B cell (primary cell): ENCODE results near the gene CRYBG3. TPM values are rescaled to one million over a fixed set of nuclear protein-coding genes. Genes with fewer than 3 reads are reported as not detected.

Source experiments
- ATAC-seq: fragments of 200-7000 bp; cut with Tn5 transposase; one replicate; pipeline ENCODE4 v1.10.0; 2021; ENCODE audit warnings: low read depth, mild to moderate bottlenecking, moderate number of reproducible peaks, moderate library complexity
- CTCF ChIA-PET: fragments of 350-600 bp; sonication (Branson Sonifier 250); formaldehyde crosslinking; loops from one replicate; lab custom pipeline; 2021; ENCODE audit warnings: antibody characterized with exemption, inconsistent platforms; lab: Charles Lee
- POLR2A ChIA-PET: fragments of 350-600 bp; sonication (Branson Sonifier 250); formaldehyde crosslinking; loops from one replicate; lab custom pipeline; 2021; ENCODE audit warnings: antibody characterized with exemption; lab: Charles Lee
- DNase-seq: peaks from one replicate; pipeline ENCODE4 v3.0.0; 2013
- H2AFZ ChIP-seq: 2 replicates; pipeline ENCODE4 v1.6.1; 2012; ENCODE audit warnings: mild to moderate bottlenecking, low read depth, low read length; ENCODE audit not compliant: insufficient read depth, poor library complexity, severe bottlenecking
- H3K27ac ChIP-seq, 2 donors: 1 replicate in 1 of 2; 2 replicates in 1 of 2; pipeline ENCODE4 v1.5.1; 2012 to 2013; ENCODE audit warnings: low read length in 2 of 2, mild to moderate bottlenecking in 2 of 2, moderate library complexity in 1 of 2
- H3K27me3 ChIP-seq, 4 experiments: fragments of 200-600 bp in 1 of 4; sonication (generic) in 1 of 4; replicated peaks in 1 of 4; 1 replicate in 2 of 4; 2 replicates in 2 of 4; pipeline versions ENCODE4 v1.6.1 to v1.7.0; 2013 to 2016; ENCODE audit warnings: low read length in 3 of 4, mild to moderate bottlenecking in 2 of 4, mixed read lengths in 1 of 4, moderate library complexity in 1 of 4; ENCODE audit not compliant: insufficient read depth in 4 of 4, control insufficient read depth in 3 of 4; ENCODE audit errors: control extremely low read depth in 1 of 4
- H3K36me3 ChIP-seq, 2 experiments: replicated peaks in 1 of 2; 1 replicate in 1 of 2; 2 replicates in 1 of 2; pipeline versions ENCODE4 v1.6.1 to v1.7.1; 2013; ENCODE audit warnings: low read length in 1 of 2; ENCODE audit not compliant: insufficient read depth in 2 of 2, control insufficient read depth in 1 of 2; ENCODE audit errors: control extremely low read depth in 1 of 2, extremely low read depth in 1 of 2
- H3K4me1 ChIP-seq, 2 donors: fragments of 200-600 bp in 1 of 2; sonication (generic) in 1 of 2; 1 replicate in 1 of 2; 2 replicates in 1 of 2; pipeline versions ENCODE4 v1.5.1 to v1.6.1; 2013 to 2017; ENCODE audit warnings: low read length in 2 of 2; ENCODE audit not compliant: control insufficient read depth in 2 of 2, insufficient read depth in 2 of 2
- H3K4me2 ChIP-seq: replicated peaks from 2 replicates; pipeline ENCODE3; 2012; ENCODE audit warnings: mild to moderate bottlenecking, low read depth, low read length; ENCODE audit not compliant: poor library complexity, severe bottlenecking
- H3K4me3 ChIP-seq, 5 experiments: fragments of 200-600 bp in 1 of 5; sonication (generic) in 1 of 5; 1 replicate in 3 of 5; 2 replicates in 2 of 5; pipeline versions ENCODE4 v1.5.1 to v1.7.0; 2011 to 2016; ENCODE audit warnings: low read length in 4 of 5, mild to moderate bottlenecking in 4 of 5, low read depth in 2 of 5, control low read depth in 1 of 5, moderate library complexity in 1 of 5; ENCODE audit not compliant: insufficient read depth in 1 of 5; ENCODE audit errors: control extremely low read depth in 1 of 5, extremely low read depth in 1 of 5
- H3K79me2 ChIP-seq: fragments of 200-600 bp; sonication (generic); one replicate; pipeline ENCODE4 v1.6.0; 2016; ENCODE audit warnings: low read length; ENCODE audit not compliant: control insufficient read depth, insufficient read depth
- H3K9ac ChIP-seq: fragments of 200-600 bp; sonication (generic); 2 replicates; pipeline ENCODE4 v1.6.1; 2017; ENCODE audit warnings: mild to moderate bottlenecking, low read length, moderate library complexity
- H3K9me3 ChIP-seq, 3 donors: one replicate each; pipeline versions ENCODE4 v1.6.1 to v1.7.1; 2013; ENCODE audit warnings: low read length in 2 of 3; ENCODE audit not compliant: control insufficient read depth in 2 of 3, insufficient read depth in 1 of 3; ENCODE audit errors: control extremely low read depth in 1 of 3
- H4K20me1 ChIP-seq: 2 replicates; pipeline ENCODE4 v1.6.0; 2012; ENCODE audit warnings: mild to moderate bottlenecking, low read length; ENCODE audit not compliant: insufficient read depth, control insufficient read depth, poor library complexity, severe bottlenecking
- H3K27ac Mint-ChIP-seq: one replicate; pipeline ENCODE4 v1.8.0; 2021; ENCODE audit warnings: mixed read lengths
- H3K27me3 Mint-ChIP-seq: one replicate; pipeline ENCODE4 v1.8.0; 2021; ENCODE audit warnings: mixed read lengths
- H3K4me1 Mint-ChIP-seq: one replicate; pipeline ENCODE4 v1.8.0; 2021; ENCODE audit warnings: mixed read lengths
- H3K4me3 Mint-ChIP-seq: one replicate; pipeline ENCODE4 v1.8.0; 2021; ENCODE audit warnings: mixed read lengths
- H3K9me3 Mint-ChIP-seq: one replicate; pipeline ENCODE4 v1.8.0; 2022; ENCODE audit warnings: mixed read lengths; ENCODE audit not compliant: insufficient read depth
- CTCF ChIP-seq: fragments of 200-600 bp; IDR thresholded peaks from one replicate; pipeline ENCODE4 v1.8.0; 2022; ENCODE audit warnings: antibody characterized with exemption, mild to moderate bottlenecking
- EZH2 ChIP-seq: IDR thresholded peaks from 2 replicates; pipeline ENCODE4 v1.6.1; 2012; ENCODE audit warnings: borderline replicate concordance, low read depth, mild to moderate bottlenecking, moderate library complexity, low read length; ENCODE audit not compliant: insufficient read depth, poor library complexity, severe bottlenecking
- WGBS: methylation state at CpG from one replicate; pipeline ENCODE4 v1.1.5; 2013; ENCODE audit warnings: missing lambda C conversion rate; ENCODE audit not compliant: insufficient coverage; 5-methylcytosine and 5-hydroxymethylcytosine counted together
- intact Hi-C: fragments of 100-400 bp; cut with micrococcal nuclease; formaldehyde crosslinking; loops from one replicate; pipeline ENCODE4 v1.10.0; 2022
- polyA plus RNA-seq: library from polyadenylated mRNA; depleted of rRNA; stranded (reverse); fragments of >200 nt; gene quantifications from 2 replicates; pipeline ENCODE4 v1.2.3, GENCODE V29; 2012
- total RNA-seq, 2 donors: library from RNA; stranded (reverse); fragments of 120-200 nt in 1 of 2; gene quantifications; 1 replicate in 1 of 2; 2 replicates in 1 of 2; pipeline versions ENCODE4 v1.2.3 to v1.2.4, GENCODE V29; 2013 to 2022

The CRYBG3 gene
- total and polyA plus RNA-seq, 2 donors (not counting 1 experiment from before 2014, with no cell fraction given), result 2.2 to 3.0 TPM

DNA sequence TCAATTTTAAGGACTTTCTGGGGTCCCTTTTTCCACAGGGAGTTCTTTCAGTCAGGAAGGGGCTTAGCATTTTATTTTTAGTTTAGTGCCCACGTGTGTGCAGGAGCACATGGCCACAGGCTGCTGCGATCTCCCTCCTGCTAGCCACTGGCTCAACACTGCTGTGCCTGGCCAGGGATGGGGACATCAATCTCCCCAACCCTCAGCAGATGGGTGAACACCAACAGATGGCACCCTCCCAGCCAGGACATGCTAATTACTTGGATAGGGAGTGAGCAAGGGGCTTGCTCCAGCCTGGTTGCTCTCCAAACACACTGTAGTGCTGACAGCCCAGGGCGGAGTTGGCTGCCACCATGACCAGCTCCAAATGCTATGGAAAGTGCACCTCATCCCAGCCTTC is 157.8 kb downstream of the CRYBG3 start:
- Mint-ChIP-seq H3K4me3 (no peak overlapping the region), H3K27ac (no peak overlapping the region), H3K4me1 (peaks cover 2% of the 10 kb centered on the region), H3K27me3 (no peaks in the 10 kb centered on the region), H3K9me3 (no peaks in the 10 kb centered on the region)
- H3K36me3 ChIP-seq, result no peaks in the 10 kb centered on the region
- intact Hi-C loops, result loop anchor here (10.0 kb wide), 1 partner anchor 615 kb away; the partner anchor contains the start of gene CPOX
- no peaks in the 10 kb centered on the region for H4K20me1 ChIP-seq
- H2AFZ ChIP-seq, result no peak overlapping the region
- H3K4me1 ChIP-seq, result no peaks in the 10 kb centered on the region
- H3K4me3 ChIP-seq, result no peak overlapping the region
- no CpG with 5 or more reads among the region's 3 CpGs for whole genome bisulfite sequencing
- TF ChIP-seq CTCF, result no peak
- TF ChIP-seq EZH2, result no peak
- POLR2A ChIA-PET, result no interaction called here
- H3K9me3 ChIP-seq, result no peaks in the 10 kb centered on the region
- no peak for ATAC-seq
- no peak overlapping the region for H3K27ac ChIP-seq
- CTCF ChIA-PET, result no interaction called here
- H3K27me3 ChIP-seq, result no peaks in the 10 kb centered on the region
- H3K9ac ChIP-seq, result no peak overlapping the region
- H3K79me2 ChIP-seq, result no peaks in the 10 kb centered on the region
- no peak for DNase-seq
- H3K4me2 ChIP-seq, result no peak overlapping the region

DNA sequence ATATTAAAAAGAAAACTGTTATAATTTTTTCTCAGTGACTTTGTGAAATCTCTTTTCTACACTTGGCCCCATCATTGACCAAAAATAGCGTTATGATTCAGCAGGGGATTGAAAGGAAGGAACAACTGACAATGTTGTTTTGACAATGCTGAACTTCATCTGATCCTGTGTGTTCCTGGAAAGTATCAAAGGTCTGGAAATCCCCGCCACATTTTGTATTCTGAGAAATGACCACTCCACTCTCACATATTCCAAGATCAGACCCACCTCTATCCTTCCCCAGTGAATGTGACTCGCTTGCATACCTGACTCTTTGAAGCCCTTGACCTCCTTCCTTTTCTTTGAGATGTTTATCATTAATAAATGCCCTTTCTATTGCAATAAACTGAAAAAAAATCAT is 160.1 kb downstream of the CRYBG3 start:
- H3K27ac Mint-ChIP-seq, result no peak overlapping the region
- CTCF ChIA-PET, result interaction anchor here (0.6 kb wide), 1 partner anchor 57 kb away, joined by 3 read pairs; no protein-coding TSS in a partner anchor
- no peak for ATAC-seq
- Histone ChIP-seq H3K36me3 (no peaks in the 10 kb centered on the region), H2AFZ (no peak overlapping the region), H4K20me1 (no peaks in the 10 kb centered on the region), H3K4me1 (no peaks in the 10 kb centered on the region), H3K27me3 (no peaks in the 10 kb centered on the region), H3K9me3 (no peaks in the 10 kb centered on the region), H3K27ac (no peak overlapping the region), H3K4me2 (no peak overlapping the region), H3K4me3 (no peak overlapping the region), H3K79me2 (no peaks in the 10 kb centered on the region), H3K9ac (no peak overlapping the region)
- 0% methylated on average over 1 of the region's 3 CpGs for WGBS
- no peaks in the 10 kb centered on the region for H3K9me3 Mint-ChIP-seq
- no peaks in the 10 kb centered on the region for H3K4me1 Mint-ChIP-seq
- TF ChIP-seq EZH2 (no peak), CTCF (no peak)
- DNase-seq, result no peak
- H3K27me3 Mint-ChIP-seq, result peaks cover 4% of the 10 kb centered on the region
- H3K4me3 Mint-ChIP-seq, result no peak overlapping the region
- POLR2A ChIA-PET, result no interaction called here
- intact Hi-C loops, result no loop called here
